Amniotic stem cell (primary cell): ENCODE results near the gene VWA5B2.

ENCODE experiments used
- DNase-seq: peaks from one replicate; lab custom pipeline; 2025; lab: John Stamatoyannopoulos, UW

VWA5B2 gene

GRCh38 chr3:184275961-184276910 is 46.9 kb downstream of the VWA5B2 start, which contains the start of gene ECE2:
Gene ECE2 (plus strand): TSS chr3:184276022. CDS start chr3:184276154, 132 bp downstream.
- DNase-seq: no peak

- DNase-seq: no peak
These were observed 48.0 kb downstream of the VWA5B2 start for GRCh38 chr3:184277366-184277765.

GRCh38 chr3:184282941-184283340 is 53.6 kb downstream of the VWA5B2 start:
- DNase-seq: no peak

GRCh38 chr3:184283681-184284080 is 54.3 kb downstream of the VWA5B2 start:
- DNase-seq: no peak

GRCh38 chr3:184284696-184285095 is 55.3 kb downstream of the VWA5B2 start:
- DNase-seq: no peak

GRCh38 chr3:184289426-184289938 is 60.1 kb downstream of the VWA5B2 start:
- no peak for DNase-seq

- no peak for DNase-seq
These were observed 60.9 kb downstream of the VWA5B2 start for GRCh38 chr3:184290331-184290730.

- no peak for DNase-seq
These were observed 61.8 kb downstream of the VWA5B2 start for GRCh38 chr3:184291044-184291737.
